Measurements from ENCODE around the gene CNTNAP2. TPM values are rescaled to one million over a fixed set of nuclear protein-coding genes. Genes with fewer than 3 reads are reported as not detected.
"Not testable (repeated sequence)": the region's sequence is repeated elsewhere in the genome, so short reads cannot be mapped to it uniquely, and the experiment has no call there.

CNTNAP2 gene
- total and polyA plus RNA-seq, 11 donors, result 0.01 to 2.6 (median 0.31) TPM; not detected in 3

- DNase-seq (no peak), ATAC-seq (no peak)
- Histone ChIP-seq H3K27ac (no peak overlapping the region), H3K4me3 (no peak overlapping the region), H3K4me1 (no peaks in the 10 kb centered on the region), H3K36me3 (no peaks in the 10 kb centered on the region), H3K27me3 (no peaks in the 10 kb centered on the region), H3K9me3 (no peaks in the 10 kb centered on the region)
- intact Hi-C loops (cut with DNase I), result no loop called here
- WGBS, 4 donors, result 0 to 80% (median 23%) methylated on average over 1 of the region's 1 CpG
- TF ChIP-seq CTCF (IDR thresholded peaks at IDR 0.05), result no peak
- no peak for TF ChIP-seq POLR2A (IDR thresholded peaks at IDR 0.05)
Measured at GRCh38 chr7:147586110-147586509, 1469.5 kb downstream of the CNTNAP2 start.

DNA sequence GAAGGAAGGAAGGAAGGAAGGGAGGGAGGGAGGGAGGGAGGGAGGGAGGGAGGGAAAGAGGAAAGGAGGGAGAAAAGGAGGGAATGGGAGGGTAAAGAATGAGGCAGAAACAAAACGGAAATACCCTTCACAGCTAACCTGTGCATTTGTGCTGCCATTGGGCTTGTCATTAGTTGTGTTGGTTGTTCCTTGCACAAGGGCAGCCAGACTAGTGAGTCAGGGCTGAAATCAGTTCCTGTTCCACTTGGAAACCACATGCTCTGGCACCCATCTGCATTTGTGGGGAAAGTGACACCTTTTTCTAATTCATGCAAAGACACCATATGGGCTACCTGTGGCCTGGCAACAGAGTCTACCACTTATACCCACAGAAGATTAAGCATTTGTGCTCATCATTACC, 1469.9 kb downstream of the CNTNAP2 start:
- 36 to 53% (median 47%) methylated on average over 1 of the region's 1 CpG for WGBS, 4 donors
- TF ChIP-seq POLR2A (IDR thresholded peaks at IDR 0.05) (no peak), CTCF (IDR thresholded peaks at IDR 0.05) (no peak)
- H3K4me1 ChIP-seq, result no peaks in the 10 kb centered on the region
- H3K4me3 ChIP-seq, result no peak overlapping the region
- intact Hi-C loops (cut with DNase I), result no loop called here
- ATAC-seq (no peak), DNase-seq (no peak)
- no peaks in the 10 kb centered on the region for H3K27me3 ChIP-seq
- no peak overlapping the region for H3K27ac ChIP-seq
- H3K9me3 ChIP-seq, result no peaks in the 10 kb centered on the region
- H3K36me3 ChIP-seq, result no peaks in the 10 kb centered on the region

GRCh38 chr7:147593271-147594057, 1476.9 kb downstream of the CNTNAP2 start:
- DNase-seq (no peak), ATAC-seq (no peak)
- Histone ChIP-seq H3K4me3 (no peak overlapping the region), H3K36me3 (no peaks in the 10 kb centered on the region), H3K4me1 (no peaks in the 10 kb centered on the region), H3K27me3 (no peaks in the 10 kb centered on the region), H3K27ac (no peak overlapping the region), H3K9me3 (peaks cover 0 to 8% (median 0%) of the 10 kb centered on the region in 12 donors)
- intact Hi-C loops (cut with DNase I), result no loop called here
- WGBS, 4 donors, result 71 to 81% (median 80%) methylated on average over 2 of the region's 2 CpGs
- TF ChIP-seq POLR2A (IDR thresholded peaks at IDR 0.05) (no peak), CTCF (IDR thresholded peaks at IDR 0.05) (no peak)

- TF ChIP-seq CTCF (IDR thresholded peaks at IDR 0.05), result no peak
- TF ChIP-seq POLR2A (IDR thresholded peaks at IDR 0.05), result no peak
- ATAC-seq (no peak), DNase-seq (no peak)
- Histone ChIP-seq H3K4me1 (no peaks in the 10 kb centered on the region), H3K27ac (no peak overlapping the region), H3K4me3 (no peak overlapping the region), H3K9me3 (peaks cover 0 to 8% (median 0%) of the 10 kb centered on the region in 12 donors), H3K36me3 (no peaks in the 10 kb centered on the region), H3K27me3 (no peaks in the 10 kb centered on the region)
- intact Hi-C loops (cut with DNase I), result no loop called here
- 83 to 94% (median 87%) methylated on average over 1 of the region's 1 CpG for WGBS, 4 donors
Measured at GRCh38 chr7:147595042-147595441, 1478.4 kb downstream of the CNTNAP2 start.

- DNase-seq; H3K4me3 ChIP-seq; H3K9me3 ChIP-seq; H3K27me3 ChIP-seq; H3K27ac ChIP-seq; ATAC-seq; H3K36me3 ChIP-seq; intact Hi-C loops (cut with DNase I); H3K4me1 ChIP-seq: not testable (repeated sequence)
- 62 to 77% (median 66%) methylated on average over 2 of the region's 2 CpGs for WGBS, 4 donors
Measured at GRCh38 chr7:147598687-147599086, 1482.1 kb downstream of the CNTNAP2 start.

All from heart left ventricle (tissue), 16 donors.